GM18511 (cell line): ENCODE results near the gene RND1.
"Not testable (repeated sequence)": the region's sequence is repeated elsewhere in the genome, so short reads cannot be mapped to it uniquely, and the experiment has no call there.

ENCODE experiments used
- ATAC-seq: cut with Tn5 transposase; IDR thresholded peaks from one replicate; pipeline ENCODE4 v1.9.1; 2021; ENCODE audit warnings: mild to moderate bottlenecking, moderate library complexity; ENCODE audit not compliant: unreplicated experiment

Gene RND1

DNA sequence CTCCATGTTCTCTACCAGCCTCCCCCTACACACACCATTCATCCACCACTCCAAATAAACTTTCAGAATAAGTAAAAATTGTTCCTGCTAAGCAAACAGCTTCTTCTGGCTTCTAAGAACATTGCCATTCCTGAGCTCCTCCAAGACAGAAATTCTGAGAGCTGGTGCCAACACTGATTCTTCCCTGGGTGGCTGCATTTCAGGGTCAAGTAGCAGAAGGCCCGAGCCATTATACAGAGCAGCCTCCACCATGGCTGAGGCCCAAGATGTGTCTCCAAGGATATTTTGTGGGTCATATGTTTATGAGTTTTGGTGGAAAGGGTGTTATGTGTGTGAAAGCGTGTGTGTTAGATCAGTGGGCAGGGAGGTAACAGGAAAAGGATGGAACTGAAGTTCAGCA, 3.5 kb upstream of the RND1 start:
- ATAC-seq = no peak

DNA sequence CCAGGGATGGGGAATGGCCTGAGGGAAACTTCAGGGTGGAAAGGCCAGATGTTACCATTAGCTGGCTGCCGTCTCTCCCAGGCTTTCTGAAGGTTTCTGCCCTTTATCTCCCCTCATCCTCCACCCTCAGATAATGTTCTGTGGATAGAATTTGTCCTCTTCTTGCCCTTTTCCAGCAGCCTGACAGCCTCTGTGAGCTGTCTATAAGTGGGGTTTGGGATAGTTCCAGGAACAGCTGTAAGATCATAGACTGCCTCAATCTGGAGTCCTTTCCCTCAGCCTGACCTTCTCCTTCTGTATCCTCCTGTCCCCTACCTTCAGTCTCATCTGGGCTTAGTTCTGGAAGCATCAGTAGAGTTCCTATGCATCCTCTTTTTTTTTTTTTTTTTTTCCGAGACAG, 2.8 kb upstream of the RND1 start:
- ATAC-seq = no peak

DNA sequence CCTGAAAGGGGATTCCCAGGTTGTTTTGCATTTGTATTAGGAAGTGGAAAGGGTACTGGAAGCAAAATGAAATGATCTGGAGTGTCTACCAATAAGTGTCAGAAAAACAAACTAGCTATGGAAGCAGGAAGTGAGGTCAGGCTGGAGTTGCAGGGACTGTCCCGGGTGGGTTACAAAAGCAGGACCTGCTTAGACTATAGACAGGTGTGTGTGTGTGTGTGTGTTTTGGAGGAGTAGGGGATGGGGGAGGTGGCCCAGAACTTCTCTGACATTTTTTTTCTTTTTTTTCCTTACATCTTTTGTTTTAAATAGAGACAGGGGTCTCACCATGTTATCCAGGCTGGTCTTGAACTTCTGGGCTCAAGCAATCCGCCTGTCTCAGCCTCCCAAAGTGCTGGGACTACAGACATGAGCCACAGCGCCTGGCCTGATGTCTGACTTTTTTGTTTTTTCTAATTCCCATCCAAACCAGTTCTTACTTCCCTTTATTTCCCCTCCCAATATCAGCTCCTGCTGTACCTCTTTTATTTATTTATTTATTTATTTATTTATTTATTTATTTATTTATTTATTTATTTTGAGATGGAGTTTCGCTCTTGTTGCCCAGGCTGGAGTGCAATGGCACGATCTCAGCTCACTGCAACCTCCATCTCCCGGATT, 512 bp upstream of the RND1 start:
- ATAC-seq = peak; percentile 50

DNA sequence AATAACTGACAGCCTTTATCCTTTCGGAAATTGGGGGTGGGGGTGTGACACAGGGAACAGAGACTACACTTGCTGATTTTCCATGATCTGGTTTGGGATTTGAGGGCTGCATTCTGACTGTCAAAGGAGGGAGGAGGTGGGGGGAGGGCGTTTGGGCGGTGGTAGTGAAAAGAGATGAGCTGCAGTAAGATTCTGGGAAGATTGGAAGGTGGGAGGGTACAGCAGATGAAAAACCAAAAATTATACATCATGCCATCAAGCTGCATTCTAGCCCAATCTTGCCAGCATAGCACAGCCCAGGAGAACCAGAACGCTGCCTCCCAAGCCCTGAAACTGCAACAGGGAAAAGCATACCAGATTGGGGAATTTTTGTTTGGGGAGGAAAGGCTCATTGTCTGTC, 2.4 kb downstream of the RND1 start:
- ATAC-seq = no peak

DNA sequence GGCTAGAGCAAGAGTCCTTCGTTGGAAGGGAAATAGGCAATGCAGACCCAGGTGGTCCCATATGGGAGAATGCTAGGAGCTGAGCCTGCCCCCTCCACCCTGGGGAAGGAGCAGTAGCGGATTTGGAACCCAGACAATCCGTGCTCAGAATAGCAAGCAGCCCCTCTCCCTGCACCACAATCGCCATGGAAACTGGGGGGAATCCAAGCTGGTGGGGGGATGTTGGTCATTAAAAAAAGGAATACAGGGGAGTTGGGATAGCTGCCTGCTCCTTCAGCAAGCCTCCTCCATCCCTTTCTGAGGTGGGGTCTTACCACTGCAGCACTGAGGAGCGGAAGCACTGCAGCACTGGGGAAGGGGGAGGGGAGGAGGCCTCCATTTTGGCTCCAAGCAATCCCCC, 2.9 kb downstream of the RND1 start:
- ATAC-seq = no peak

DNA sequence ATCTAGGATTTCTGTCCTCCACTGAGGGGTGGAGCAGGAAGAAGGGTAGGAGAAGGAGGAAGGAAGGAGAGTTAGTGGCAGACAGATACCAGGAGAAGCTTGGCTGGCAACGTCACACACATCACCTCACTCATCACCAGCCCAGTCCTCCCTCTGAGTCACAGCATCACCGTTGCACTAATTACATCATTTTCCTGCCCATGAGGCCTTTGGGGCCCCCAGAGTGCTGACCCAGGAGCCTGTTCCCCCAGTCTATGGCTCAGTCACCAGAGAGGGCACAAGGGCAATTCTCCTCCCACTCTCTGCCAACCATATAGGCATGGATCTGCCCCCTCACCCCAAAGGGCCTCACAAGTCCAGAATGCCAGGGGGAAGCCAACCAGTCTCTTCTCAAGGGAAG, 4.6 kb downstream of the RND1 start:
- ATAC-seq = no peak

DNA sequence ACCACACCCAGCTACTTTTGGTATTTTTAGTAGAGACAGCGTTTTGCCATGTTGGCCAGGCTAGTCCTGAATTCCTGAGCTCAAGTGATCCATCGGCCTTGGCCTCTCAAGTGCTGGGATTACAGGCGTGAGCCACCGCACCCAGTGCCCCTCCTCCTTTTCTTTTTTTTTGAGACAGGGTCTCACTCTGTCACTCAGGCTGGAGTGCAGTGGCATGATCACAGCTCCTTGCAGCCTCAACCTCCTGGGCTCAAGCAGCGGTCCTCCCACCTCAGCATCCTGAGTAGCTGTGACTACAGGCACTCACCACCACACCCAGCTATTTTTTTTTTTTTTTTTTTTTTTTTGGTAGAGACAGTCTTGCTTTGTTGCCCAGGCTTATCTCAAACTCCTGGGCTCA, 5.4 kb downstream of the RND1 start:
- ATAC-seq = not testable (repeated sequence)

DNA sequence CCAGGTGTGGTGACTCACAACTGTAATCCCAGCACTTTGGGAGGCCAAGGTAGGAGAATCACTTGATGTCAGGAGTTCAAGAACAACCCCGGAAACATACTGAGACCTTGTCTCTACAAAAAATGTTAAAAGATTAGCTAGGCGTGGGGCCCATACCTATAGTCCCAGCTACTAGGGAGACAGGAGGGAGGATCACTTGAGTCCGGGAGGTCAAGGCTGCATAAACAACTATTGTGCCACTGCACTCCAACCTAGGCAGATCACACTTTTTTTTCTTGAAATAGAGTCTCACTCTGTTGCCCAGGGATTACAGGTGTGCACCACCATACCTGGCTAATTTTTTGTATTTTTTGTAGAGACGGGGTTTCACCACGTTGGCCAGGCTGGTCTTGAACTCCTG, 6.1 kb downstream of the RND1 start:
- ATAC-seq = no peak

DNA sequence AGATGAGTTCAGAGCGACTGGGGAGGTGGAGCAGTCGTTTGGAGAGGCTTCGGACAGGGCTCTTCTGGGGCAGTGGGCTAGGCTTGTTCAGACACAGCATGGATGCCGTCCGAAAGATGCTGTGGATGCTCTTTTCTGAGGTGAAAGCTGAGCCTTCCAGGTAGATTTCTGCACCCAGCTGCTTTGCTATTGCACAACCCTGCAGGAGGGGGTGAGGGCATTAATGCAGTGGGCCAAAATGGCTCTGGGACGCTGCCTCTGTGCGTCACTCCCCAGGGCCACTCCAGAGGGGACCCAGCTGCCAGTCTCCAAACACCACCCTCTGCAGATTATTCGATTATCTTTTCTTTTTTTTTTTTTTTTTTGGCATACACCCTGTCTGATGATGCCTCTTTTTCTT, 7.6 kb downstream of the RND1 start:
- ATAC-seq = no peak

DNA sequence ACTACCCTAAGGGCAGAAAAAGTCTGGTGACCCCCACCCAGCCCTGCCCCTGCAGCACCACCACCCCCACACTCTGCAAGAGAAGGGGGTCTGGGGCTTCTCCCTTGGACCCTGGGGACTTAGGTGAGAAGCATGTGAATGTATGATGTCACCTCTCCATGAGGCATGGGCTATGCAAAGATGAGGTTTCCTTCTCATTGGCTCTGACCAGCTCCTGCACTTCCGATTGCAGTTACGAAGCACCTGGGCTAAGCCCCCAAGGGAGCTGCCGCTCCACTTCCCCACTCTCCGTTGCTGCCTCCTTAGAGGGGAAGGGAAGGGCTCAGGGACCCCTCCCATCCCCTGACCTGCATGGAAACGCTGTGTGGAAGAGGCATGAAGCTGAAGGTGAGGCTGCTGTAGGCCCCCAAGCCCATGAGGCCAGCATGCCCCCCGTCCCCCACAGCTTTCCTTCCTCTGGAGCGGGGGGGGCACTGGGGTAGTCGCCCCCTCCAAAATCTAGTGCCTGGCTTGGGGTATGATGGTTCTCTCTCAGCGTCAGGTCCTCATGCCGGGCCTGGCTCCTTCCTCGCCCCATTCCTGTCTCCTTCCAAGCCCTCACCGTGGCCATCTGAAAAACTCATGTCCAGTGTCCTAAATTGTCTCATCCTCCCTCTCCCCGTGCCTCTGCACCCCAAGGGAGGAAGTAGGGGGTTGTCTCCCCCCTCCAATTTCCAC, 8.2 kb downstream of the RND1 start:
- ATAC-seq = no peak

DNA sequence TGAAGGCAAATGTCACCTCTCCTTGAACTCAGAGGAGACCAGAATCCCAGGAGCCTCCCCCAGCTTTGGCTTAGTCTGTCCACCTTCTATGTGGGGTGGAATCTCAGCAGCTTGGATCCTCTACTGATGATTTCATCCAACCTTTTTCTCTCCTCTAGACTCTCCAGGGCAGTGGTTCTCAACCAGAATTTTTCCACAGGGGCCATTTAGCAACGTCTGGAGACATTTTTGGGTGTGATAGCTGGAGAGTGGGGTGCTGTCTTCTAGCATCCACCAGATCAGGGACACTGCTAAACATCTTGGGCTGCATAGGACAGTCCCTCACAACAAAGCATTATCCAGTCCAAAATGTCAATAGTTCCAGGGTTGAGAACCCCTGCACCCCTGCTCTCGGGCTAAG, 9.3 kb downstream of the RND1 start:
- no peak for ATAC-seq

DNA sequence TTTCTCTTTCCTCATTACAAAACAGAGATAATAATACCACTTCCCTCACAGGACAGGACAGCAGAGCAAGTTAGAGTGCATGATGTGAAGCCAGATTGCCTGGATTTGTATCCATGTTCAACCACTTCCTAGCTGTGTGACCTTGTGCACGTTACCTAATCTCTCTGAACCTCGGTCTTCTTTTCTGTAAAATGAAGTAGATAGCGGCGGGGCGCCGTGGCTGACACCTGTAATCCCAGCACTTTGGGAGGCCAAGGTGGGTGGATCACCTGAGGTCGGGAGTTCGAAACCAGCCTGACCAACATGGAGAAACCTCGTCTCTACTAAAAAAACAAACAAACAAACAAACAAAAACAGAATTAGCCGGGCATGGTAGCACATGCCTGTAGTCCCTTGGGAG, 10.7 kb downstream of the RND1 start:
- not testable (repeated sequence) for ATAC-seq

DNA sequence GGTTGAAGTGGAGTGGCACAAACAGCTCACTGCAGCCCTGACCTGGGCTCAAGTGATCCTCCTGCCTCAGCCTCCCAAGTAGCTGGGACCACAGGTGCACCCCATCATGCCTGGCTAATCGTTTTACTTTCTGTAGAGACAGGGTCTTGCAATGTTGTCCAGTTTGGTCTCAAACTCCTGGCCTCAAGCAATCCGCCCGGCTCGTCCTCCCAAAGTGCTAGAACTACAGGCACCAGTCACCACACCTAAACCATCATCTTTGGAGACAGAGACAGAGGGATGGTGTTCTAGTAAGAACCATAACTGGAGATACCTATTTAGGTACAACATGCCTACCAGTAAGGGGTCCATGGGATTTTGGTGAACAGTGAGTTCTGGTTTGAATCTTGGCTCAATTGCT, 11.2 kb downstream of the RND1 start:
- no peak for ATAC-seq

DNA sequence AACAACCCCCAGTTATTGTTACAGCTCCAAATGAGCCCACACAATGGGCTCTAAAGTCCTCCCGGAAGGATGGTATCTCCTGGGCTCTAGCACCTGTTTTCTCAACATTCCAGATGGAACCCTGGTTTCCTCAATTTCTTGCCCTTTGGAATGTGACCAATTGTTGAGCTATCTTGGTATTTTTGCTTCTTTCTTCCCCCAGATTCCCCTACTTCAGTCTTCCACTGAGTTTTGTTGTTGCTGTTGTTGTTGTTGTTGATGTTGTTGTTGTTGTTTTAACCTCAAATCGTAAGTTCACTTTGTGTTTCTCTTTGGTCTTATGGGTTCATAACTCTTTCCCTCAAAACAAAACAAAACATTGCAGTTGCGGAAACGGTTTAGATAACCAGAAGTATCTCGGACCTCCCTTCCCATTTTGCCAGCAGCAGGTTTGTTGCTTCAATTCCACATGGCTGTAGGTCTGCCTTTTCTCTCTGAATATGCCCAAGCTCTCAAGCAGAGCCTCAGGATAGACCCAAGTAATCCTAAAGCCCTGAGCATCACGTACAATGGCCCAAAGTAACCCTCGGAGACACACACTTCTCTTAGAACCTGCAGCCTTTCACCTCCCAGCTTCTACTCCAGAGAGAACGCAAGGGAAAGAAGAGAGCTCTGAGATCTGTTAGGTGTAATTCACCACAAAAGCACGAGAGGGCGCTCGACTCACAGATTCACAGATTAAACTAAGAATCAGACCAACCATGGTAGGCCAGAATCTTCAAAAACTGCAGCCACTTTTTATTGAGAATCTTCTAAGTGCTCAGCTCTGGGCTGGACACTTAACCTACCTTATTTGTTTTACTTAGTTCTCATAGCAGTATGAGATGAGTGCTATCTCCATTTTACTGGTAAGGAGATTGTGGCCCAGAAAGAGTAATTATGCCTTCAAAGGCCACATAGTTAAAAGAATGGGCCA, 12.7 kb downstream of the RND1 start:
- peak; percentile 61 for ATAC-seq

DNA sequence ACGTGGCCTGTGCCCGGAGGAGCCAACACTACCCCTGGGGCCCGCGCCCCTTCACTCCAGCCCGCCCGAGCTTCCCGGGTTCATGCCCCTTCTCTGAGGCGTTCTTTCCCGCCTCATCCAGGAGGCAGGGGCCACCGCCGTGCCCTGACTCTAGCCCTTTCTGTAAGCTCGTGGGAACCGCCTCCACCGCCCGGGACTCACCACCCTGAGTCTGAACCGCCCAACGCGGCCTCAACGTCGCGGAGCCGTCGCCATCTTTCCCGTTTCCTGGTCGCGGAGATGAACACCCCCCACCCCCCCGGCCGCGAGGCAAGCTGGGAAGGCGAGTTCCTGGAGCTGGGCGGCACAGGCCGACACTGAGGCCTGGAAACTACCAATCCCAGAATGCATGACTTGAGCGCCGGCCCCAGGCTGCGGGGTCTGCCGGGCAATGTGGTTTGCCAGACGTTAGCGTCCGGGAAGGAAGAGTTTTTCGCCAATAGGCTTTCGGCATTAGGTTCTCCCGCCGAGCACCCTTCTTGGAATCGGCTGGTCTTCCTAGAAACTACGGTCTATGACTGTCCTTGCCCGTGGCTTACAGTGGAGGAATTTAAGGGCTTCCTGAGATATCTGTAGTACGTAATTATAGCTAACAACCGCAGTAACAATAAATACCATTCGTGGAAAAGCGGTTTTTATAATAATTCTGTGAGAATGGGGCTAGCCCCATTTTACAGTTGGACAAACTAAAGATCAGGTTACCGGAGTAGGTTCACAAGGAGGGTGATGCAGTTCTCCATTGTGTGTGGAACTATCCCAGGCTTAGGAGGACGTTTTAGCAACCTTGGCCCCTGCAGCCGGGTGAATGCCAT, 13.6 kb downstream of the RND1 start, which contains the start of gene DDX23:
Gene DDX23 (minus strand): TSS at position 281 of the 851 bp plus-strand sequence. CDS start 6,381 bp downstream, outside the sequence.
- peak; percentile 89 for ATAC-seq

DNA sequence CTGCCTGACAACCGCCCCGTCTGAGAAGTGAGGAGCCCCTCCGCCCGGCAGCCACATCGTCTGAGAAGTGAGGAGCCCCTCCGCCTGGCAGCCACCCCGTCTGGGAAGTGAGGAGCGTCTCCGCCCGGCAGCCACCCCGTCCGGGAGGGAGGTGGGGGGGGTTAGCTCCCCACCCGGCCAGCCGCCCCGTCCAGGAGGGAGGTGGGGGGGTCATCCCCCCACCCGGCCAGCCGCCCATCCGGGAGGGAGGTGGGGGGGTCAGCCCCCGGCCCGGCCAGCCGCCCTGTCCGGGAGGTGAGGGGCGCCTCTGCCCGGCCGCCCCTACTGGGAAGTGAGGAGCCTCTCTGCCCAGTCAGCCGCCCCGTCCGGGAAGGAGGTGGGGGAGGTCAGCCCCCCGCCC, 23.6 kb downstream of the RND1 start:
- ATAC-seq = not testable (repeated sequence)

DNA sequence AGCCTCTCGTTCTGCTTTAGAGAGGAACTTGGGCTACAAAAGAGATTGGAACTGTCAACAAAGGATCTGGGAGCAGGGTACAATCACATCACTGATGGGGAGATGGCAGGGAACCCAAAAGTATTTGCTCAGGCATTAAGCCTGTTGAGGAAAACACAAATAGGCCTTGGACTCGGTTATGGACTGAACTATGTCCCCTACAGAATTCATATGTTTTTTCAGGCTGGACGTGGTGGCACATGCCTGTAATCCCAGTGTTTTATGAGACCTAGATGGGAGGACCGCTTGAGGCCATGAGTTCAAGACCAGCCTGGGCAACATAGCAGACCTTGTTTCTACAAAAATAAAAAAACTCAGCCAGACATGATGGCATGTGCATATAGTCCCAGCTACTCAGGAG, 27.6 kb downstream of the RND1 start:
- ATAC-seq = no peak

DNA sequence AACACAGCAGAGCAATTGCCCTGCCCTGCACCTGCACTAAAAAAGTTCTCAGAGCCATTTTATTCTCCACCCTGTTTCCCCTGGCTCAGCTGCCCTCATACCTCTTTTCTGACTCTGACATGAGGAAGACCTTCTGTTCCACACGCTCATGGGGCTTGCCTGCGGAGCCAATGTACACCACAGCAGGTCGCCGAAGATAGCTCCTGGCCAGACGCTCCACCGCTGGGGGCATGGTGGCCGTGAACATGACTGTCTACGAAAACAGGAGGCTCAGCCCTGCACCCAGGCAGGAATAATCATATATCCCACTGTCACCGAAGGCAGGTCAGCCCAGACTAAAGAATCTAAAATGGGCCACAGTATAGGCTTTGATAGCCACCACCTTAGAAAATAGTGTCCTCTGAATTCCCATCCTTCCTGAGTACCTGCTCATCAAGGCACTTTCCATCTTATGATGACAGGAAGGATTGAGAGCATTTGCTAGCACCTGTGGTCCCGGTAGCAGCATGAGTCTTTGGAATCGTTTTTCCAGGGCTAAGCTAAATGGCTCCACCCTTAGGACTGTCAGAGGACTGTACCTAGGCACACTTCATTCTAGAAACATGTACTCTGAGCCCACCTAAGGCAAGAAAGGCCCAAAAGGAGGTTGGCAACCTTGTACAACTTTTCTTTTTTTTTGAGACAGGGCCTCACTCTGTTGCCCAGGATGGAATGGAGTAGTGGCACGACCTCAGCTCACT, 33.2 kb downstream of the RND1 start:
- ATAC-seq = no peak

DNA sequence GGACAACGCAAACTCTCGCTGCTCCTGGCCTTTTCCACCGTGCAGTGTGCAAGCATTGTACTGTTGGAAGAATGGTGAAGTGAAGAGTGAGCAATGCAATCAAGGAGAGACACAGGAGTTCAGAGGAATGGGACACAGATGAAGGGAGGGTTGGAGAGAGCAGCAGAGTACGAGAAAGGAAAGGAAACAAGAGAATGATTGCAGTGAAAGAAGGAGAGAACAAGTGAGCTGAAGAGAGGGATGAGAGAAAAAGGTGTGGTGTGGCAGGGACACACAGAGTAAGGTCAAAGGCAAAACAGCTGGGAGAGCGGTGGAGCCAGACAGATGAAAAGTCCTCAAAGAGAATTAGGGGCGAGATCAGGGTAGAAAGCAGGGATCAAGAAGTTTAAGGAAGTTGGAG, 34.4 kb downstream of the RND1 start:
- ATAC-seq = no peak
